Stimulated activated CD8-positive, alpha-beta memory T cell treated with anti-CD3 and anti-CD28 coated beads, Interleukin-7, amount 100 ng/mL, for 24 hours (primary cell): Measurements from ENCODE around the gene PHLPP1.
A peak's percentile ranks its signal among the peaks of the same experiment; 100 is the strongest.
"Not testable (repeated sequence)": the region's sequence is repeated elsewhere in the genome, so short reads cannot be mapped to it uniquely, and the experiment has no call there.

ENCODE experiments used
- DNase-seq: peaks from one replicate; pipeline ENCODE4 v3.0.0-alpha.2; 2020; ENCODE audit warnings: low read depth

Gene PHLPP1

GRCh38 chr18:62715436-62715758, at the start of gene PHLPP1:
PHLPP1 (plus strand) TSS chr18:62715541; CDS start chr18:62715684, 143 bp downstream.
- DNase-seq, result no peak

- no peak for DNase-seq
These were observed 46.1 kb upstream of the PHLPP1 start for GRCh38 chr18:62669225-62669624.

GRCh38 chr18:62670573-62670972, 44.8 kb upstream of the PHLPP1 start:
- no peak for DNase-seq

- DNase-seq, result no peak
These were observed 42.7 kb upstream of the PHLPP1 start for GRCh38 chr18:62672600-62672999.

- no peak for DNase-seq
These were observed 36.4 kb upstream of the PHLPP1 start for GRCh38 chr18:62678847-62679485.

- no peak for DNase-seq
These were observed 33.0 kb upstream of the PHLPP1 start for GRCh38 chr18:62682371-62682770.

GRCh38 chr18:62683935-62684334, 31.4 kb upstream of the PHLPP1 start:
- no peak for DNase-seq

- DNase-seq, result no peak
These were observed 26.5 kb upstream of the PHLPP1 start for GRCh38 chr18:62688743-62689317.

- DNase-seq, result no peak
These were observed 25.0 kb upstream of the PHLPP1 start for GRCh38 chr18:62690236-62690815.

- DNase-seq, result no peak
These were observed 21.7 kb upstream of the PHLPP1 start for GRCh38 chr18:62693659-62694058.

- no peak for DNase-seq
These were observed 17.7 kb upstream of the PHLPP1 start for GRCh38 chr18:62697636-62698035.

GRCh38 chr18:62702259-62702658, 13.1 kb upstream of the PHLPP1 start:
- no peak for DNase-seq

- DNase-seq, result not testable (repeated sequence)
These were observed 8.5 kb upstream of the PHLPP1 start for GRCh38 chr18:62706879-62707278.

- DNase-seq, result not testable (repeated sequence)
These were observed 5.4 kb upstream of the PHLPP1 start for GRCh38 chr18:62709908-62710307.

GRCh38 chr18:62710417-62710816, 4.9 kb upstream of the PHLPP1 start:
- DNase-seq, result no peak

GRCh38 chr18:62711781-62712180, 3.6 kb upstream of the PHLPP1 start:
- no peak for DNase-seq

- DNase-seq, result no peak
These were observed 1.6 kb upstream of the PHLPP1 start for GRCh38 chr18:62713651-62714247.

GRCh38 chr18:62714671-62715435, 488 bp upstream of the PHLPP1 start:
- DNase-seq, result peak; percentile 81

GRCh38 chr18:62715759-62716615, 646 bp downstream of the PHLPP1 start:
- no peak for DNase-seq

GRCh38 chr18:62716619-62717168, 1.4 kb downstream of the PHLPP1 start:
- no peak for DNase-seq

GRCh38 chr18:62717169-62717924, 2.0 kb downstream of the PHLPP1 start:
- no peak for DNase-seq
